Measurements from ENCODE around the gene ZNF695. TPM values are rescaled to one million over a fixed set of nuclear protein-coding genes. Genes with fewer than 3 reads are reported as not detected.
"Not testable (repeated sequence)": the region's sequence is repeated elsewhere in the genome, so short reads cannot be mapped to it uniquely, and the experiment has no call there.

ZNF695 gene
- polyA plus RNA-seq: not detected

- no peak within 1 kb of the TSS for H3K27ac Mint-ChIP-seq
- peaks cover 9 to 17% (median 10%) of the 10 kb centered on the region in 3 donors for H3K27me3 Mint-ChIP-seq (ENCODE audit: low read depth in 3 of 3)
- H3K9me3 Mint-ChIP-seq: peaks cover 5 to 38% (median 23%) of the 10 kb centered on the region in 6 donors
Measured at GRCh38 chr1:247007511-247008405, at the start of gene ZNF695. TSS of gene ZNF695 (minus strand) at chr1:247008057. CDS start at chr1:247007908, 149 bp downstream.

GRCh38 chr1:247056071-247056470 lies 48.2 kb upstream of the ZNF695 start:
- peaks cover 21 to 69% (median 47%) of the 10 kb centered on the region in 6 donors for H3K9me3 Mint-ChIP-seq
- no peak overlapping the region for H3K4me3 Mint-ChIP-seq
- H3K27me3 Mint-ChIP-seq (ENCODE audit: low read depth in 3 of 3): peaks cover 0 to 3% (median 0%) of the 10 kb centered on the region in 3 donors
- H3K36me3 Mint-ChIP-seq: peaks cover 23 to 35% (median 25%) of the 10 kb centered on the region in 3 donors
- DNase-seq: no peak
- H3K4me1 Mint-ChIP-seq: peaks cover 27 to 31% of the 10 kb centered on the region in 2 donors
- H3K27ac Mint-ChIP-seq: no peak overlapping the region

More at GRCh38 chr1:247007511-247008405, at the start of gene ZNF695:
- Mint-ChIP-seq H3K36me3 (peaks cover 3 to 6% (median 5%) of the 10 kb centered on the region in 3 donors), H3K4me3 (peak within 1 kb of the TSS; percentile 70 to 87 (median 77)), H3K4me1 (peaks cover 9% of the 10 kb centered on the region in 2 donors)
- DNase-seq: peak; percentile 25 to 53 (median 46)

- Mint-ChIP-seq H3K36me3 (peaks cover 23 to 38% (median 23%) of the 10 kb centered on the region in 3 donors), H3K27me3 (ENCODE audit: low read depth in 3 of 3) (peaks cover 0 to 3% (median 0%) of the 10 kb centered on the region in 3 donors), H3K4me3 (peak overlapping the region in 2 of 5 donors; percentile 34 to 58), H3K27ac (peak overlapping the region in 1 of 6 donors; percentile 20), H3K4me1 (peaks cover 27 to 31% of the 10 kb centered on the region in 2 donors), H3K9me3 (peaks cover 24 to 75% (median 55%) of the 10 kb centered on the region in 6 donors)
- DNase-seq: no peak
Measured at GRCh38 chr1:247054992-247055415, 47.1 kb upstream of the ZNF695 start.

GRCh38 chr1:247047702-247048101 lies 39.8 kb upstream of the ZNF695 start:
- Mint-ChIP-seq H3K9me3 (peaks cover 49 to 93% (median 73%) of the 10 kb centered on the region in 6 donors), H3K36me3 (peaks cover 24 to 35% (median 26%) of the 10 kb centered on the region in 3 donors)

GRCh38 chr1:247047260-247047659 lies 39.4 kb upstream of the ZNF695 start:
- peaks cover 2 to 6% (median 3%) of the 10 kb centered on the region in 3 donors for H3K27me3 Mint-ChIP-seq (ENCODE audit: low read depth in 3 of 3)
- no peak overlapping the region for H3K27ac Mint-ChIP-seq
- no peak for DNase-seq
- no peak overlapping the region for H3K4me3 Mint-ChIP-seq
- H3K4me1 Mint-ChIP-seq: peaks cover 0 to 3% of the 10 kb centered on the region in 2 donors
- H3K36me3 Mint-ChIP-seq: peaks cover 26 to 30% (median 26%) of the 10 kb centered on the region in 3 donors
- peaks cover 51 to 94% (median 71%) of the 10 kb centered on the region in 6 donors for H3K9me3 Mint-ChIP-seq

More at GRCh38 chr1:247047702-247048101, 39.8 kb upstream of the ZNF695 start:
- H3K4me3 Mint-ChIP-seq: no peak overlapping the region
- peaks cover 0 to 3% of the 10 kb centered on the region in 2 donors for H3K4me1 Mint-ChIP-seq
- no peak overlapping the region for H3K27ac Mint-ChIP-seq
- peaks cover 2 to 4% (median 3%) of the 10 kb centered on the region in 3 donors for H3K27me3 Mint-ChIP-seq (ENCODE audit: low read depth in 3 of 3)
- no peak for DNase-seq

GRCh38 chr1:247043406-247043805 lies 35.5 kb upstream of the ZNF695 start:
- H3K9me3 Mint-ChIP-seq: peaks cover 31 to 93% (median 64%) of the 10 kb centered on the region in 6 donors
- peaks cover 26 to 34% (median 32%) of the 10 kb centered on the region in 3 donors for H3K36me3 Mint-ChIP-seq
- no peak overlapping the region for H3K27ac Mint-ChIP-seq
- H3K4me1 Mint-ChIP-seq: no peaks in the 10 kb centered on the region
- no peak overlapping the region for H3K4me3 Mint-ChIP-seq
- no peak for DNase-seq
- peaks cover 2 to 3% (median 2%) of the 10 kb centered on the region in 3 donors for H3K27me3 Mint-ChIP-seq (ENCODE audit: low read depth in 3 of 3)

GRCh38 chr1:247037511-247038320 lies 29.9 kb upstream of the ZNF695 start:
- Mint-ChIP-seq H3K27me3 (ENCODE audit: low read depth in 3 of 3) (peaks cover 0 to 2% (median 2%) of the 10 kb centered on the region in 3 donors), H3K4me3 (no peak overlapping the region), H3K4me1 (no peaks in the 10 kb centered on the region), H3K9me3 (peaks cover 35 to 96% (median 83%) of the 10 kb centered on the region in 6 donors), H3K36me3 (peaks cover 52 to 58% (median 55%) of the 10 kb centered on the region in 3 donors), H3K27ac (no peak overlapping the region)
- no peak for DNase-seq

- not testable (repeated sequence) for DNase-seq; H3K27me3 Mint-ChIP-seq (ENCODE audit: low read depth in 3 of 3); H3K4me1 Mint-ChIP-seq; H3K4me3 Mint-ChIP-seq; H3K27ac Mint-ChIP-seq
- Mint-ChIP-seq H3K36me3 (peaks cover 27 to 40% (median 36%) of the 10 kb centered on the region in 3 donors), H3K9me3 (peaks cover 33 to 80% (median 70%) of the 10 kb centered on the region in 6 donors)
Measured at GRCh38 chr1:247032306-247032705, 24.4 kb upstream of the ZNF695 start.

GRCh38 chr1:247024658-247025057 lies 16.8 kb upstream of the ZNF695 start:
- H3K36me3 Mint-ChIP-seq: peaks cover 0 to 15% (median 5%) of the 10 kb centered on the region in 3 donors
- DNase-seq; H3K4me3 Mint-ChIP-seq; H3K27ac Mint-ChIP-seq; H3K27me3 Mint-ChIP-seq (ENCODE audit: low read depth in 3 of 3); H3K4me1 Mint-ChIP-seq: not testable (repeated sequence)
- H3K9me3 Mint-ChIP-seq: peaks cover 20 to 76% (median 41%) of the 10 kb centered on the region in 6 donors

GRCh38 chr1:247013391-247013790 lies 5.5 kb upstream of the ZNF695 start:
- Mint-ChIP-seq H3K36me3 (peaks cover 3 to 6% (median 5%) of the 10 kb centered on the region in 3 donors), H3K4me1 (peaks cover 1 to 2% of the 10 kb centered on the region in 2 donors), H3K9me3 (peaks cover 2 to 30% (median 17%) of the 10 kb centered on the region in 6 donors)

GRCh38 chr1:247008406-247008799 lies 546 bp upstream of the ZNF695 start:
- peaks cover 9 to 17% (median 10%) of the 10 kb centered on the region in 3 donors for H3K27me3 Mint-ChIP-seq (ENCODE audit: low read depth in 3 of 3)
- peak overlapping the region; percentile 70 to 87 (median 77) for H3K4me3 Mint-ChIP-seq
- DNase-seq: no peak

More at GRCh38 chr1:247013391-247013790, 5.5 kb upstream of the ZNF695 start:
- Mint-ChIP-seq H3K4me3 (no peak overlapping the region), H3K27ac (no peak overlapping the region), H3K27me3 (ENCODE audit: low read depth in 3 of 3) (peaks cover 4 to 6% (median 5%) of the 10 kb centered on the region in 3 donors)
- no peak for DNase-seq

GRCh38 chr1:247004081-247004480 lies 3.8 kb downstream of the ZNF695 start:
- not testable (repeated sequence) for H3K4me3 Mint-ChIP-seq, H3K4me1 Mint-ChIP-seq, DNase-seq, H3K27ac Mint-ChIP-seq
- H3K9me3 Mint-ChIP-seq: peaks cover 8 to 49% (median 25%) of the 10 kb centered on the region in 6 donors
- peaks cover 3 to 12% (median 3%) of the 10 kb centered on the region in 3 donors for H3K36me3 Mint-ChIP-seq
- peaks cover 8 to 20% (median 13%) of the 10 kb centered on the region in 3 donors for H3K27me3 Mint-ChIP-seq (ENCODE audit: low read depth in 3 of 3)

More at GRCh38 chr1:247008406-247008799, 546 bp upstream of the ZNF695 start:
- Mint-ChIP-seq H3K27ac (no peak overlapping the region), H3K9me3 (peaks cover 5 to 35% (median 23%) of the 10 kb centered on the region in 6 donors), H3K4me1 (peaks cover 9% of the 10 kb centered on the region in 2 donors), H3K36me3 (peaks cover 0 to 6% (median 5%) of the 10 kb centered on the region in 3 donors)

GRCh38 chr1:246989901-246990300 lies 18.0 kb downstream of the ZNF695 start:
- H3K36me3 Mint-ChIP-seq: peaks cover 7 to 34% (median 18%) of the 10 kb centered on the region in 3 donors
- DNase-seq: no peak
- peaks cover 39 to 93% (median 77%) of the 10 kb centered on the region in 6 donors for H3K9me3 Mint-ChIP-seq
- H3K4me1 Mint-ChIP-seq: no peaks in the 10 kb centered on the region
- no peak overlapping the region for H3K4me3 Mint-ChIP-seq
- no peak overlapping the region for H3K27ac Mint-ChIP-seq
- peaks cover 1 to 4% (median 2%) of the 10 kb centered on the region in 3 donors for H3K27me3 Mint-ChIP-seq (ENCODE audit: low read depth in 3 of 3)
